Measurements from ENCODE around the gene TOMM34. TPM values are rescaled to one million over a fixed set of nuclear protein-coding genes. Genes with fewer than 3 reads are reported as not detected.
A peak's percentile ranks its signal among the peaks of the same experiment; 100 is the strongest.

Gene TOMM34
- polyA plus RNA-seq, 1 donor (not counting 4 experiments of a cell fraction or from before 2014, with no cell fraction given), result 32.9 TPM

GRCh38 chr20:44958276-44958675, 1.9 kb downstream of the TOMM34 start:
- Histone ChIP-seq H3K9me1 (ENCODE audit: control insufficient read depth, extremely low read depth, insufficient read depth, low read length) (peaks cover 3% of the 10 kb centered on the region), H3K4me3 (ENCODE audit: control insufficient read depth in 2 of 3, extremely low read depth in 1 of 3, insufficient read depth in 2 of 3, low read depth in 1 of 3, low read length in 3 of 3) (peak overlapping the region in 2 of 3 experiments; percentile 58 to 79), H3K27me3 (ENCODE audit: control insufficient read depth, extremely low read depth, insufficient read depth, low read length) (no peaks in the 10 kb centered on the region), H3K79me2 (ENCODE audit: control insufficient read depth, insufficient read depth, low read length) (peaks cover 48% of the 10 kb centered on the region), H3K4me1 (ENCODE audit: control insufficient read depth, extremely low read depth, insufficient read depth, low read length) (peaks cover 33% of the 10 kb centered on the region), H3K27ac (ENCODE audit: control insufficient read depth, insufficient read depth, low read length) (no peak overlapping the region), H3K4me2 (ENCODE audit: control insufficient read depth, extremely low read depth, insufficient read depth, low read depth, low read length) (peak overlapping the region; percentile 93), H4K20me1 (ENCODE audit: control insufficient read depth, extremely low read depth, insufficient read depth, low read length) (peaks cover 8% of the 10 kb centered on the region), H3K9ac (ENCODE audit: control insufficient read depth, extremely low read depth, insufficient read depth, low read length) (peak overlapping the region; percentile 73), H3K9me3 (ENCODE audit: control insufficient read depth, low read depth, low read length) (no peaks in the 10 kb centered on the region), H3K36me3 (ENCODE audit: control insufficient read depth in 2 of 2, extremely low read depth in 1 of 2, insufficient read depth in 2 of 2, low read length in 2 of 2) (peaks cover 26 to 34% of the 10 kb centered on the region in 2 experiments), H2AFZ (ENCODE audit: control insufficient read depth, low read length) (no peak overlapping the region)
- dilution Hi-C loops (cut with MboI; ENCODE audit: extremely low pct_ligation_motif_present, low sequenced_read_pairs), result no loop called here
- TF ChIP-seq CTCF (optimal IDR thresholded peaks at IDR 0.05 in 1 of 3, IDR thresholded peaks at IDR 0.05 in 1 of 3, conservative IDR thresholded peaks at IDR 0.05 in 1 of 3; ENCODE audit: extremely low read depth in 1 of 3, insufficient read depth in 2 of 3, low read length in 3 of 3), result no peak
- no peak for TF ChIP-seq EZH2 (IDR thresholded peaks at IDR 0.05; ENCODE audit: low read length)
- DNase-seq (ENCODE audit: low read depth, low spot score) (no peak), FAIRE-seq (no peak)

- Histone ChIP-seq H2AFZ (ENCODE audit: control insufficient read depth, low read length) (no peak overlapping the region), H3K4me3 (ENCODE audit: control insufficient read depth in 2 of 3, extremely low read depth in 1 of 3, insufficient read depth in 2 of 3, low read depth in 1 of 3, low read length in 3 of 3) (no peak overlapping the region), H3K79me2 (ENCODE audit: control insufficient read depth, insufficient read depth, low read length) (peaks cover 48% of the 10 kb centered on the region), H3K9ac (ENCODE audit: control insufficient read depth, extremely low read depth, insufficient read depth, low read length) (no peak overlapping the region), H3K9me1 (ENCODE audit: control insufficient read depth, extremely low read depth, insufficient read depth, low read length) (peaks cover 3% of the 10 kb centered on the region), H3K4me1 (ENCODE audit: control insufficient read depth, extremely low read depth, insufficient read depth, low read length) (peaks cover 26% of the 10 kb centered on the region), H3K4me2 (ENCODE audit: control insufficient read depth, extremely low read depth, insufficient read depth, low read depth, low read length) (no peak overlapping the region), H3K36me3 (ENCODE audit: control insufficient read depth in 2 of 2, extremely low read depth in 1 of 2, insufficient read depth in 2 of 2, low read length in 2 of 2) (peaks cover 39 to 41% of the 10 kb centered on the region in 2 experiments), H4K20me1 (ENCODE audit: control insufficient read depth, extremely low read depth, insufficient read depth, low read length) (peaks cover 8% of the 10 kb centered on the region), H3K9me3 (ENCODE audit: control insufficient read depth, low read depth, low read length) (no peaks in the 10 kb centered on the region), H3K27me3 (ENCODE audit: control insufficient read depth, extremely low read depth, insufficient read depth, low read length) (no peaks in the 10 kb centered on the region), H3K27ac (ENCODE audit: control insufficient read depth, insufficient read depth, low read length) (no peak overlapping the region)
- dilution Hi-C loops (cut with MboI; ENCODE audit: extremely low pct_ligation_motif_present, low sequenced_read_pairs), result no loop called here
- TF ChIP-seq CTCF (optimal IDR thresholded peaks at IDR 0.05 in 1 of 3, IDR thresholded peaks at IDR 0.05 in 1 of 3, conservative IDR thresholded peaks at IDR 0.05 in 1 of 3; ENCODE audit: extremely low read depth in 1 of 3, insufficient read depth in 2 of 3, low read length in 3 of 3), result no peak
- TF ChIP-seq EZH2 (IDR thresholded peaks at IDR 0.05; ENCODE audit: low read length), result no peak
- FAIRE-seq (no peak), DNase-seq (ENCODE audit: low read depth, low spot score) (no peak)
These were observed 3.8 kb downstream of the TOMM34 start for GRCh38 chr20:44956410-44956809.

Measured in keratinocyte (primary cell).